GM13977 (cell line): ENCODE measurements around the gene UGT1A7.

Experiments
- DNase-seq: peaks from one replicate; pipeline ENCODE4 v3.0.0; 2012; ENCODE audit warnings: low spot score
- CTCF ChIP-seq: IDR thresholded peaks from 2 replicates; pipeline ENCODE4 v1.5.1; 2012; ENCODE audit warnings: mild to moderate bottlenecking, control low read depth; ENCODE audit not compliant: insufficient read depth; ENCODE audit errors: extremely low read depth, missing control alignments
- in situ Hi-C: fragments of 300-500 bp; cut with MboI; formaldehyde crosslinking; loops from one replicate; pipeline ENCODE4 v1.12.0; 2022; ENCODE audit warnings: low sequenced_read_pairs, low pct_unique_long_range_greater_than_20kb, mixed read lengths, inconsistent platforms; ENCODE audit not compliant: unreplicated experiment

UGT1A7 gene

GRCh38 chr2:233708942-233709341, 27.2 kb downstream of the UGT1A7 start:
- no peak for TF ChIP-seq CTCF
- in situ Hi-C loops: loop anchor here (25.0 kb wide), 1 partner anchor 222 kb away; no protein-coding TSS in a partner anchor

GRCh38 chr2:233711312-233712008, 29.8 kb downstream of the UGT1A7 start:
- TF ChIP-seq CTCF: peak; percentile 89
- in situ Hi-C loops: loop anchor here (25.0 kb wide), 1 partner anchor 224 kb away; no protein-coding TSS in a partner anchor
- DNase-seq: peak; percentile 49

More at GRCh38 chr2:233708942-233709341, 27.2 kb downstream of the UGT1A7 start:
- DNase-seq: no peak

GRCh38 chr2:233712611-233713261, 31.0 kb downstream of the UGT1A7 start, which contains the start of gene UGT1A5:
TSS of gene UGT1A5 (plus strand) at chr2:233712907. CDS start at chr2:233712992, 85 bp downstream.
- TF ChIP-seq CTCF: no peak
- no peak for DNase-seq
- in situ Hi-C loops: loop anchor here (25.0 kb wide), 1 partner anchor 225 kb away; no protein-coding TSS in a partner anchor

GRCh38 chr2:233713262-233713615, 31.5 kb downstream of the UGT1A7 start:
- in situ Hi-C loops: loop anchor here (25.0 kb wide), 1 partner anchor 226 kb away; no protein-coding TSS in a partner anchor
- TF ChIP-seq CTCF: no peak
- DNase-seq: no peak

- DNase-seq: no peak
- no peak for TF ChIP-seq CTCF
- in situ Hi-C loops: loop anchor here (25.0 kb wide), 1 partner anchor 227 kb away; no protein-coding TSS in a partner anchor
Measured at GRCh38 chr2:233714121-233714520, 32.4 kb downstream of the UGT1A7 start.

GRCh38 chr2:233718552-233718951, 36.9 kb downstream of the UGT1A7 start, which contains the start of gene UGT1A4:
TSS of gene UGT1A4 (plus strand) at chr2:233718736. CDS start at chr2:233718821, 85 bp downstream.
- in situ Hi-C loops: loop anchor here (25.0 kb wide), 1 partner anchor 231 kb away; no protein-coding TSS in a partner anchor
- no peak for DNase-seq
- TF ChIP-seq CTCF: no peak
